K562 (cell line): ENCODE measurements around the gene FDX1. TPM values are rescaled to one million over a fixed set of nuclear protein-coding genes. Genes with fewer than 3 reads are reported as not detected.

ENCODE experiments used
- ATAC-seq: fragments of 200-7000 bp; cut with Tn5 transposase; 3 replicates; pipeline ENCODE4 v1.9.1; 2020; ENCODE audit warnings: moderate library complexity
- BruUV-seq: library from RNA; stranded (reverse); fragments of 400-500 nt; replicated peaks from 2 replicates; lab custom pipeline; 2021; lab: Mats Ljungman, UMichigan
- CTCF ChIA-PET: fragments of 300-600 bp; formaldehyde crosslinking; extraction: SDS; loops from one replicate; lab custom pipeline; 2021; ENCODE audit warnings: low intra/inter-chr PET ratio; lab: Yijun Ruan, JAX
- POLR2A ChIA-PET: fragments of 300-600, 350-650 bp; sonication (Branson Sonifier 250); formaldehyde crosslinking; extraction: SDS; loops from one replicate; lab custom pipeline; 2021; ENCODE audit warnings: antibody characterized with exemption, inconsistent platforms; lab: Yijun Ruan, JAX
- DNase-seq, 4 experiments: peaks; one replicate each; pipeline versions ENCODE4 v3.0.0 to v3.0.0-alpha.2; 2011 to 2018; ENCODE audit warnings: low spot score in 3 of 4, mixed read lengths in 3 of 4; ENCODE audit errors: extremely low read depth in 1 of 4
- FAIRE-seq: peaks from 2 replicates; lab custom pipeline; 2011; peaks lifted over from hg19 to GRCh38; lab: Jason Lieb, UNC
- H2AFZ ChIP-seq: 2 replicates; pipeline ENCODE4 v1.6.0; 2011; ENCODE audit warnings: low read depth, low read length, control low read depth, inconsistent platforms
- H3K27ac ChIP-seq: fragments of 200-600 bp; 3 replicates; pipeline ENCODE4 v1.8.0; 2011; ENCODE audit warnings: low read depth, mild to moderate bottlenecking, control low read depth, inconsistent platforms, low read length, moderate library complexity, mixed read lengths; ENCODE audit errors: extremely low read depth
- H3K27me3 ChIP-seq, 2 experiments: fragments of 300-600 bp in 1 of 2; 2 replicates in 1 of 2; 3 replicates in 1 of 2; pipeline versions ENCODE4 v1.6.0 to v1.8.0; 2011; ENCODE audit warnings: inconsistent platforms in 2 of 2, low read length in 2 of 2, mild to moderate bottlenecking in 1 of 2, mixed read lengths in 1 of 2, moderate library complexity in 1 of 2; ENCODE audit not compliant: control insufficient read depth in 2 of 2, insufficient read depth in 2 of 2
- H3K36me3 ChIP-seq: fragments of 300-600 bp; 3 replicates; pipeline ENCODE4 v1.8.0; 2011; ENCODE audit warnings: mild to moderate bottlenecking, low read length, inconsistent platforms; ENCODE audit not compliant: control insufficient read depth, insufficient read depth
- H3K4me1 ChIP-seq, 2 experiments: fragments of 200-600 bp in 1 of 2; replicated peaks in 1 of 2; 2 replicates in 1 of 2; 3 replicates in 1 of 2; pipeline versions ENCODE4 v1.5.1 to v1.8.0; 2011; ENCODE audit warnings: inconsistent platforms in 2 of 2, low read length in 2 of 2, mild to moderate bottlenecking in 1 of 2, mixed read lengths in 1 of 2, moderate library complexity in 1 of 2; ENCODE audit not compliant: control insufficient read depth in 2 of 2, insufficient read depth in 2 of 2
- H3K4me2 ChIP-seq: 2 replicates; pipeline ENCODE4 v1.6.1; 2011; ENCODE audit warnings: low read length, control low read depth, inconsistent platforms, mixed read lengths; ENCODE audit not compliant: insufficient read depth
- H3K4me3 ChIP-seq: fragments of 200-600 bp; sonication (generic), shearing (Covaris generic); 2 replicates; pipeline ENCODE4 v1.5.1; 2016; ENCODE audit warnings: control low read depth, inconsistent platforms
- H3K79me2 ChIP-seq: fragments of 200-600 bp; 3 replicates; pipeline ENCODE4 v1.8.0; 2011; ENCODE audit warnings: low read length, inconsistent platforms; ENCODE audit not compliant: control insufficient read depth, insufficient read depth
- H3K9ac ChIP-seq, 2 experiments: 2 replicates each; pipeline versions ENCODE4 v1.6.0 to v1.6.1; 2011; ENCODE audit warnings: low read depth in 2 of 2, low read length in 2 of 2, control low read depth in 1 of 2, inconsistent platforms in 1 of 2, mild to moderate bottlenecking in 1 of 2, mixed read lengths in 1 of 2; ENCODE audit not compliant: insufficient read depth in 1 of 2
- H3K9me1 ChIP-seq: one replicate; pipeline ENCODE4 v1.6.0; 2011; ENCODE audit warnings: inconsistent platforms, mild to moderate bottlenecking, low read length, moderate library complexity; ENCODE audit not compliant: control insufficient read depth, insufficient read depth
- H3K9me3 ChIP-seq: replicated peaks from 2 replicates; pipeline ENCODE4 v1.5.1; 2011; ENCODE audit warnings: low read depth, low read length, inconsistent platforms; ENCODE audit not compliant: control insufficient read depth, insufficient read depth
- H4K20me1 ChIP-seq: replicated peaks from 2 replicates; pipeline ENCODE4 v1.6.1; 2011; ENCODE audit warnings: low read length, inconsistent platforms, mixed read lengths; ENCODE audit not compliant: control insufficient read depth, insufficient read depth
- BRD9 ChIP-seq: fragments of 450-650 bp; IDR thresholded peaks from 2 replicates; pipeline ENCODE4 v1.6.1; 2018; ENCODE audit warnings: low read depth; ENCODE audit not compliant: partially characterized antibody
- ELF1 ChIP-seq: fragments of 200-800 bp; sonication (Bioruptor generic); IDR thresholded peaks from 2 replicates; pipeline ENCODE4 v1.6.1; 2016; ENCODE audit warnings: missing genetic modification characterization, missing compliant biosample characterization
- ERF ChIP-seq: fragments of 450-650 bp; formaldehyde crosslinking; IDR thresholded peaks from 2 replicates; pipeline ENCODE4 v1.4.0; 2020; ENCODE audit warnings: mild to moderate bottlenecking, mixed read lengths
- FOS ChIP-seq: IDR thresholded peaks from 3 replicates; pipeline ENCODE4 v1.6.1; 2011; ENCODE audit not compliant: insufficient read length; ENCODE audit errors: extremely low read depth
- HMGN3 ChIP-seq: IDR thresholded peaks from 2 replicates; pipeline ENCODE4 v1.6.1; 2011; ENCODE audit warnings: borderline replicate concordance, low read depth, mild to moderate bottlenecking, mixed read lengths, low read length; ENCODE audit not compliant: insufficient read length; ENCODE audit errors: extremely low read depth
- NONO ChIP-seq, 2 experiments: fragments of 200-400 bp in 1 of 2; fragments of 450-650 bp in 1 of 2; formaldehyde crosslinking in 1 of 2; IDR thresholded peaks; 2 replicates each; pipeline ENCODE4 v1.6.1; 2017; ENCODE audit warnings: low read depth in 2 of 2, mild to moderate bottlenecking in 2 of 2, moderate library complexity in 2 of 2, low read length in 1 of 2
- RBBP5 ChIP-seq: fragments of 200-600 bp; sonication (generic); IDR thresholded peaks from 2 replicates; pipeline ENCODE4 v1.6.1; 2012; ENCODE audit warnings: borderline replicate concordance, mild to moderate bottlenecking, low read length, control low read depth, inconsistent platforms; ENCODE audit not compliant: insufficient read depth, poor library complexity, severe bottlenecking
- RFX5 ChIP-seq: IDR thresholded peaks from 2 replicates; pipeline ENCODE4 v1.6.1; 2011; ENCODE audit warnings: low read depth, mild to moderate bottlenecking, improper control_type of control experiment, low read length
- TAF9B ChIP-seq: fragments of 450-650 bp; IDR thresholded peaks from 2 replicates; pipeline ENCODE4 v1.6.1; 2018; ENCODE audit warnings: mild to moderate bottlenecking; ENCODE audit not compliant: partially characterized antibody
- WGBS: fragments of 100-300 bp; shearing (Covaris generic); methylation state at CpG from one replicate; pipeline ENCODE4 v1.1.6; 2016; ENCODE audit warnings: low coverage, mixed read lengths; ENCODE audit not compliant: insufficient coverage; ENCODE audit errors: missing lambda C conversion rate; 5-methylcytosine and 5-hydroxymethylcytosine counted together
- in situ Hi-C: fragments of 300-500 bp; cut with MboI; formaldehyde crosslinking; loops from 4 replicates; pipeline ENCODE4 v1.15.0; 2018; ENCODE audit warnings: inconsistent platforms, mixed read lengths
- intact Hi-C: fragments of 100-400 bp; cut with micrococcal nuclease; formaldehyde crosslinking; loops from 2 replicates; pipeline ENCODE4 v1.14.2; 2022
- polyA plus RNA-seq, 8 experiments: library from polyadenylated mRNA; depleted of rRNA in 4 of 8; stranded (reverse) in 5 of 8; unstranded in 3 of 8; fragments of >200 nt; fragmentation: Nextera tagmentation in 2 of 8; fragmentation: Illumina TruSeq in 1 of 8; extraction: Ambion mirVana in 2 of 8; extraction: Trizol in 1 of 8; gene quantifications; 2 replicates each; pipeline versions ENCODE4 v1.2.1 to v1.2.3, GENCODE V29; 2011 to 2014; ENCODE audit warnings: inconsistent platforms in 1 of 8, missing spikeins in 1 of 8
- total RNA-seq, 7 experiments: library from RNA; depleted of rRNA in 6 of 7; stranded (reverse); fragments of >200 nt in 6 of 7; fragmentation: Illumina TruSeq in 2 of 7; extraction: Trizol in 2 of 7; gene quantifications; 2 replicates each; pipeline versions ENCODE4 v1.2.1 to v1.2.3, GENCODE V29; 2011 to 2021; ENCODE audit warnings: low replicate concordance in 1 of 7
- TF ChIP-seq, protein P1 (sequence below): fragments of 450-650 bp; IDR thresholded peaks from 2 replicates; pipeline ENCODE4 v1.6.1; 2016; ENCODE audit warnings: mild to moderate bottlenecking, moderate library complexity
- TF ChIP-seq, protein P2 (sequence below): sonication (generic); formaldehyde crosslinking; IDR thresholded peaks from 2 replicates; pipeline ENCODE4 v1.9.0; 2022; ENCODE audit warnings: mild to moderate bottlenecking, missing genetic modification reagents

FDX1 gene
- total and polyA plus RNA-seq, 9 of the 15 experiments (the other 6 are each of a cell fraction or from before 2014, with no cell fraction given): 6.4 to 14.3 (median 11.4) TPM

DNA sequence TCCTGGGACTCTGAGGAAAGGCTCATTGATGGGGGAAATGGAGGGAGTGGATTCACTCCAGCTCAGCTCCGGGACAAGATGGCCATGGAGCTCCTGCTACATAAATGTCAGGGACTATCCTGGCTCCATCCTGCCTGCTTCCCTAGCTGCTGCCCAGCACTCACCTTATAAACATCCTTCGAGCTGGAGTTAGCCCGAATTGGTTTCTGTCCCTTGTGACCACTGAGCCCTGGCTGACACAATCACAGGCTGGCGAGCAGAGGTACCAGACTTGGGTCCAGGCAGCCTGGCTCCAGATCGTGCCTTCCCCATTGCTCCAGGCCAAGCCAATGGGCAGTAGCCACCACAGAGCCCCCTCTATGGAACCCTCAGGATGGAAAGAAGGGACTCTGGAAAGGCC lies 77.6 kb downstream of the FDX1 start:
- Histone ChIP-seq H3K4me1 (no peaks in the 10 kb centered on the region), H2AFZ (no peak overlapping the region), H3K27ac (no peak overlapping the region), H3K9ac (no peak overlapping the region), H3K9me3 (no peaks in the 10 kb centered on the region), H3K9me1 (no peaks in the 10 kb centered on the region), H3K4me3 (no peak overlapping the region), H3K36me3 (no peaks in the 10 kb centered on the region), H4K20me1 (no peaks in the 10 kb centered on the region), H3K27me3 (0 out of 5 replicates have a peak, but pooled peaks cover 0 to 4% of the 10 kb centered on the region in 2 experiments), H3K4me2 (no peak overlapping the region), H3K79me2 (no peaks in the 10 kb centered on the region)
- FAIRE-seq (no peak), ATAC-seq (no peak), DNase-seq (no peak)
- in situ Hi-C loops (no loop called here), intact Hi-C loops (no loop called here)
- ChIA-PET POLR2A (no interaction called here), CTCF (no interaction called here)
- BruUV-seq: no TSS peak
- 2% methylated on average over 5 of the region's 5 CpGs for WGBS
- TF ChIP-seq, protein P1, sequence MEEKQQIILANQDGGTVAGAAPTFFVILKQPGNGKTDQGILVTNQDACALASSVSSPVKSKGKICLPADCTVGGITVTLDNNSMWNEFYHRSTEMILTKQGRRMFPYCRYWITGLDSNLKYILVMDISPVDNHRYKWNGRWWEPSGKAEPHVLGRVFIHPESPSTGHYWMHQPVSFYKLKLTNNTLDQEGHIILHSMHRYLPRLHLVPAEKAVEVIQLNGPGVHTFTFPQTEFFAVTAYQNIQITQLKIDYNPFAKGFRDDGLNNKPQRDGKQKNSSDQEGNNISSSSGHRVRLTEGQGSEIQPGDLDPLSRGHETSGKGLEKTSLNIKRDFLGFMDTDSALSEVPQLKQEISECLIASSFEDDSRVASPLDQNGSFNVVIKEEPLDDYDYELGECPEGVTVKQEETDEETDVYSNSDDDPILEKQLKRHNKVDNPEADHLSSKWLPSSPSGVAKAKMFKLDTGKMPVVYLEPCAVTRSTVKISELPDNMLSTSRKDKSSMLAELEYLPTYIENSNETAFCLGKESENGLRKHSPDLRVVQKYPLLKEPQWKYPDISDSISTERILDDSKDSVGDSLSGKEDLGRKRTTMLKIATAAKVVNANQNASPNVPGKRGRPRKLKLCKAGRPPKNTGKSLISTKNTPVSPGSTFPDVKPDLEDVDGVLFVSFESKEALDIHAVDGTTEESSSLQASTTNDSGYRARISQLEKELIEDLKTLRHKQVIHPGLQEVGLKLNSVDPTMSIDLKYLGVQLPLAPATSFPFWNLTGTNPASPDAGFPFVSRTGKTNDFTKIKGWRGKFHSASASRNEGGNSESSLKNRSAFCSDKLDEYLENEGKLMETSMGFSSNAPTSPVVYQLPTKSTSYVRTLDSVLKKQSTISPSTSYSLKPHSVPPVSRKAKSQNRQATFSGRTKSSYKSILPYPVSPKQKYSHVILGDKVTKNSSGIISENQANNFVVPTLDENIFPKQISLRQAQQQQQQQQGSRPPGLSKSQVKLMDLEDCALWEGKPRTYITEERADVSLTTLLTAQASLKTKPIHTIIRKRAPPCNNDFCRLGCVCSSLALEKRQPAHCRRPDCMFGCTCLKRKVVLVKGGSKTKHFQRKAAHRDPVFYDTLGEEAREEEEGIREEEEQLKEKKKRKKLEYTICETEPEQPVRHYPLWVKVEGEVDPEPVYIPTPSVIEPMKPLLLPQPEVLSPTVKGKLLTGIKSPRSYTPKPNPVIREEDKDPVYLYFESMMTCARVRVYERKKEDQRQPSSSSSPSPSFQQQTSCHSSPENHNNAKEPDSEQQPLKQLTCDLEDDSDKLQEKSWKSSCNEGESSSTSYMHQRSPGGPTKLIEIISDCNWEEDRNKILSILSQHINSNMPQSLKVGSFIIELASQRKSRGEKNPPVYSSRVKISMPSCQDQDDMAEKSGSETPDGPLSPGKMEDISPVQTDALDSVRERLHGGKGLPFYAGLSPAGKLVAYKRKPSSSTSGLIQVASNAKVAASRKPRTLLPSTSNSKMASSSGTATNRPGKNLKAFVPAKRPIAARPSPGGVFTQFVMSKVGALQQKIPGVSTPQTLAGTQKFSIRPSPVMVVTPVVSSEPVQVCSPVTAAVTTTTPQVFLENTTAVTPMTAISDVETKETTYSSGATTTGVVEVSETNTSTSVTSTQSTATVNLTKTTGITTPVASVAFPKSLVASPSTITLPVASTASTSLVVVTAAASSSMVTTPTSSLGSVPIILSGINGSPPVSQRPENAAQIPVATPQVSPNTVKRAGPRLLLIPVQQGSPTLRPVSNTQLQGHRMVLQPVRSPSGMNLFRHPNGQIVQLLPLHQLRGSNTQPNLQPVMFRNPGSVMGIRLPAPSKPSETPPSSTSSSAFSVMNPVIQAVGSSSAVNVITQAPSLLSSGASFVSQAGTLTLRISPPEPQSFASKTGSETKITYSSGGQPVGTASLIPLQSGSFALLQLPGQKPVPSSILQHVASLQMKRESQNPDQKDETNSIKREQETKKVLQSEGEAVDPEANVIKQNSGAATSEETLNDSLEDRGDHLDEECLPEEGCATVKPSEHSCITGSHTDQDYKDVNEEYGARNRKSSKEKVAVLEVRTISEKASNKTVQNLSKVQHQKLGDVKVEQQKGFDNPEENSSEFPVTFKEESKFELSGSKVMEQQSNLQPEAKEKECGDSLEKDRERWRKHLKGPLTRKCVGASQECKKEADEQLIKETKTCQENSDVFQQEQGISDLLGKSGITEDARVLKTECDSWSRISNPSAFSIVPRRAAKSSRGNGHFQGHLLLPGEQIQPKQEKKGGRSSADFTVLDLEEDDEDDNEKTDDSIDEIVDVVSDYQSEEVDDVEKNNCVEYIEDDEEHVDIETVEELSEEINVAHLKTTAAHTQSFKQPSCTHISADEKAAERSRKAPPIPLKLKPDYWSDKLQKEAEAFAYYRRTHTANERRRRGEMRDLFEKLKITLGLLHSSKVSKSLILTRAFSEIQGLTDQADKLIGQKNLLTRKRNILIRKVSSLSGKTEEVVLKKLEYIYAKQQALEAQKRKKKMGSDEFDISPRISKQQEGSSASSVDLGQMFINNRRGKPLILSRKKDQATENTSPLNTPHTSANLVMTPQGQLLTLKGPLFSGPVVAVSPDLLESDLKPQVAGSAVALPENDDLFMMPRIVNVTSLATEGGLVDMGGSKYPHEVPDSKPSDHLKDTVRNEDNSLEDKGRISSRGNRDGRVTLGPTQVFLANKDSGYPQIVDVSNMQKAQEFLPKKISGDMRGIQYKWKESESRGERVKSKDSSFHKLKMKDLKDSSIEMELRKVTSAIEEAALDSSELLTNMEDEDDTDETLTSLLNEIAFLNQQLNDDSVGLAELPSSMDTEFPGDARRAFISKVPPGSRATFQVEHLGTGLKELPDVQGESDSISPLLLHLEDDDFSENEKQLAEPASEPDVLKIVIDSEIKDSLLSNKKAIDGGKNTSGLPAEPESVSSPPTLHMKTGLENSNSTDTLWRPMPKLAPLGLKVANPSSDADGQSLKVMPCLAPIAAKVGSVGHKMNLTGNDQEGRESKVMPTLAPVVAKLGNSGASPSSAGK: no peak
- TF ChIP-seq TAF9B: no peak
- no peak for TF ChIP-seq FOS
- TF ChIP-seq, protein P2, sequence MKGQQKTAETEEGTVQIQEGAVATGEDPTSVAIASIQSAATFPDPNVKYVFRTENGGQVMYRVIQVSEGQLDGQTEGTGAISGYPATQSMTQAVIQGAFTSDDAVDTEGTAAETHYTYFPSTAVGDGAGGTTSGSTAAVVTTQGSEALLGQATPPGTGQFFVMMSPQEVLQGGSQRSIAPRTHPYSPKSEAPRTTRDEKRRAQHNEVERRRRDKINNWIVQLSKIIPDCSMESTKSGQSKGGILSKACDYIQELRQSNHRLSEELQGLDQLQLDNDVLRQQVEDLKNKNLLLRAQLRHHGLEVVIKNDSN (CRISPR knock-in tag): no peak
- TF ChIP-seq RFX5: no peak
- TF ChIP-seq BRD9: no peak
- TF ChIP-seq NONO (IDR thresholded peaks at IDR 0.05; ENCODE audit: low read depth in 2 of 2, low read length in 1 of 2): no peak
- TF ChIP-seq RBBP5: no peak
- no peak for TF ChIP-seq HMGN3
- no peak for TF ChIP-seq ELF1 (tag)
- TF ChIP-seq ERF (CRISPR knock-in tag): no peak
